IPS DF 6.9 (cell line): ENCODE data around the gene CD274.
"Not testable (repeated sequence)": the region's sequence is repeated elsewhere in the genome, so short reads cannot be mapped to it uniquely, and the experiment has no call there.

Experiments used
- DNase-seq: peaks from one replicate; pipeline ENCODE4 v3.0.0-alpha.2; 2013; ENCODE audit warnings: low read depth, low spot score
- H3K27ac ChIP-seq: one replicate; pipeline ENCODE4 v1.5.1; 2013; ENCODE audit warnings: low read length, control low read depth
- H3K27me3 ChIP-seq: 2 replicates; pipeline ENCODE4 v1.6.1; 2013; ENCODE audit warnings: mild to moderate bottlenecking, low read length; ENCODE audit not compliant: control insufficient read depth, insufficient read depth
- H3K36me3 ChIP-seq: 2 replicates; pipeline ENCODE4 v1.6.1; 2013; ENCODE audit warnings: low read length; ENCODE audit not compliant: control insufficient read depth, insufficient read depth
- H3K4me1 ChIP-seq: 2 replicates; pipeline ENCODE4 v1.6.1; 2013; ENCODE audit warnings: low read length; ENCODE audit not compliant: control insufficient read depth, insufficient read depth
- H3K4me3 ChIP-seq: 2 replicates; pipeline ENCODE4 v1.5.1; 2013; ENCODE audit warnings: mild to moderate bottlenecking, low read length
- H3K9me3 ChIP-seq: 2 replicates; pipeline ENCODE4 v1.6.1; 2013; ENCODE audit warnings: low read length, inconsistent platforms; ENCODE audit not compliant: control insufficient read depth, insufficient read depth
- whole genome bisulfite sequencing: extraction: QIAGEN DNeasy Blood & Tissue Kit; methylation state at CpG from one replicate; pipeline ENCODE4 v1.1.7; 2013; ENCODE audit warnings: mixed read lengths, missing lambda C conversion rate; ENCODE audit not compliant: insufficient read length, insufficient coverage; 5-methylcytosine and 5-hydroxymethylcytosine counted together

CD274 gene

DNA sequence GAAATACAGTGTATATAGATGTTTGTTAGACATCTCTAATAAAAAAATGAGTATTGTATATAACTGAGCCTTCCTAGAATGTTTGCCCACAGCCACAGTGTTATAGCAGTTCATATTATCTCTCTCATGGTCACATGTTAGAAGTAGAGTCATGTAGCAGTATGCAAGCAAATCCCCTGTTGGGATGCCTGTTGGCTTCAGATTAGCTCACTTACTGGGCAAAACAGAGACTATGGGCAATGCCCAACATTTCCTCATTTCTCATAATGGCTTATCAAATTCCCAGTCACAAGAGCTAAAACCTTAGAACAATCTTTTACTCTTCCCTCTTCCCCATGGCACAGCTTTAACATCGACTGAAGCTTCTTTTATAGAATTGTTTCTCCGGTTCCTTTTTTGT, 33.0 kb downstream of the CD274 start:
- DNase-seq = no peak
- no CpG with 5 or more reads among the region's 2 CpGs for WGBS
- H3K36me3 ChIP-seq = no peaks in the 10 kb centered on the region

GRCh38 chr9:5485378-5486085, 35.2 kb downstream of the CD274 start:
- H3K36me3 ChIP-seq = no peaks in the 10 kb centered on the region
- H3K27me3 ChIP-seq = no peaks in the 10 kb centered on the region
- H3K4me1 ChIP-seq = 0 out of 2 replicates have a peak, but pooled peaks cover 2% of the 10 kb centered on the region
- DNase-seq = no peak
- 100% methylated on average over 1 of the region's 5 CpGs for WGBS
- H3K4me3 ChIP-seq = no peak overlapping the region
- H3K9me3 ChIP-seq = no peaks in the 10 kb centered on the region
- no peak overlapping the region for H3K27ac ChIP-seq

More for the DNA sequence above, 33.0 kb downstream of the CD274 start:
- H3K4me1 ChIP-seq = 0 out of 2 replicates have a peak, but pooled peaks cover 2% of the 10 kb centered on the region
- no peak overlapping the region for H3K27ac ChIP-seq
- no peak overlapping the region for H3K4me3 ChIP-seq
- no peaks in the 10 kb centered on the region for H3K9me3 ChIP-seq
- H3K27me3 ChIP-seq = no peaks in the 10 kb centered on the region

GRCh38 chr9:5486988-5487387, 36.6 kb downstream of the CD274 start:
- Histone ChIP-seq H3K27me3 (no peaks in the 10 kb centered on the region), H3K4me1 (0 out of 2 replicates have a peak, but pooled peaks cover 2% of the 10 kb centered on the region), H3K36me3 (no peaks in the 10 kb centered on the region), H3K4me3 (no peak overlapping the region), H3K27ac (no peak overlapping the region), H3K9me3 (no peaks in the 10 kb centered on the region)
- no peak for DNase-seq
- no CpG with 5 or more reads among the region's 5 CpGs for WGBS

- no CpG with 5 or more reads among the region's 9 CpGs for WGBS
- no peak overlapping the region for H3K4me3 ChIP-seq
Measured at GRCh38 chr9:5488221-5489008, 38.1 kb downstream of the CD274 start.

DNA sequence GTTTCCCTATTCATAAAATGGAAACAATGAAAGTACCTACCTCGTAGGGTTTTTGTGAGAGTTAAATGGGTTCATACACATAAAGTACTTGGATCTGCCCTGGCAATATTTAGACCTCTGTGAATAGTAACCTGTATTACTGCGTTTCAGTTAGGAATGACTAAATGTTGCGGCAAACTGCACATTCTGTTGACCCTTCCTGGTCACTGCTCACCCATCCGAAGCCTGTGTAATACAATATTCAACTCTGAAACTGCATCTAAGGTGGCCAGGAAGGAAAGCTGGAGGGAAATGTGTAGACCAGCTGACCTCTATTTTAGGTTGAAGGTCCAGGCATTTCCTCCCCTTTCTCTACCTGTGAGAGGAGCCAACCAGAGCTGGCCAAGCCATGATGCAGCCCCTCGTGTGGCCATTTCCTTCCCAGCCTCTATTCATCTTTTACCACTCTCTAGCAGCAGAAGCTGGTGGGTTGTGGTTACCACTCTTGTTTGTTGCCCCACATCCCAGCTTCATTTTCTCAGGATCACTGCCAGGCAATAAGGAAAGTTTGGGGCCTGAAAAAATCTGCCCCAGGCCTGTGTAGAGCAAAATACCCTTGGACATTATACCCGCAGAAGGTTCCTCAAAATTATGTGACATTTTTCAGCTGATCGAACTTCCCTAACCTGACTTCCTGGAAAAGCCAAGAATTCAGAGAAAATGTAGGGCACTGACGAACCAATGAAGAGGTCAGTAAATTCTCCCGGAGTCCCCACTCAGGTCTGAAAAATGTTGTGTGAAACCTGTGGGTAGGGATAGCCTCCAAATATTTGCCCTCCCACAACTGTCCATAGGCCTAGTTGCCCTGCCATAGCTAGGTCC, 39.5 kb downstream of the CD274 start:
- no peak overlapping the region for H3K4me3 ChIP-seq
- DNase-seq = no peak
- H3K4me1 ChIP-seq = no peaks in the 10 kb centered on the region
- H3K9me3 ChIP-seq = no peaks in the 10 kb centered on the region
- no peak overlapping the region for H3K27ac ChIP-seq
- H3K27me3 ChIP-seq = no peaks in the 10 kb centered on the region
- H3K36me3 ChIP-seq = no peaks in the 10 kb centered on the region
- no CpG with 5 or more reads among the region's 9 CpGs for WGBS

More at GRCh38 chr9:5488221-5489008, 38.1 kb downstream of the CD274 start:
- no peaks in the 10 kb centered on the region for H3K4me1 ChIP-seq
- no peaks in the 10 kb centered on the region for H3K9me3 ChIP-seq
- H3K36me3 ChIP-seq = no peaks in the 10 kb centered on the region
- H3K27ac ChIP-seq = no peak overlapping the region
- DNase-seq = no peak
- H3K27me3 ChIP-seq = no peaks in the 10 kb centered on the region

GRCh38 chr9:5492965-5493678, 42.8 kb downstream of the CD274 start:
- H3K27me3 ChIP-seq = no peaks in the 10 kb centered on the region
- H3K27ac ChIP-seq = no peak overlapping the region
- H3K4me3 ChIP-seq = no peak overlapping the region
- no peak for DNase-seq
- no peaks in the 10 kb centered on the region for H3K36me3 ChIP-seq
- H3K4me1 ChIP-seq = no peaks in the 10 kb centered on the region
- no peaks in the 10 kb centered on the region for H3K9me3 ChIP-seq
- WGBS = no CpG with 5 or more reads among the region's 1 CpG

DNA sequence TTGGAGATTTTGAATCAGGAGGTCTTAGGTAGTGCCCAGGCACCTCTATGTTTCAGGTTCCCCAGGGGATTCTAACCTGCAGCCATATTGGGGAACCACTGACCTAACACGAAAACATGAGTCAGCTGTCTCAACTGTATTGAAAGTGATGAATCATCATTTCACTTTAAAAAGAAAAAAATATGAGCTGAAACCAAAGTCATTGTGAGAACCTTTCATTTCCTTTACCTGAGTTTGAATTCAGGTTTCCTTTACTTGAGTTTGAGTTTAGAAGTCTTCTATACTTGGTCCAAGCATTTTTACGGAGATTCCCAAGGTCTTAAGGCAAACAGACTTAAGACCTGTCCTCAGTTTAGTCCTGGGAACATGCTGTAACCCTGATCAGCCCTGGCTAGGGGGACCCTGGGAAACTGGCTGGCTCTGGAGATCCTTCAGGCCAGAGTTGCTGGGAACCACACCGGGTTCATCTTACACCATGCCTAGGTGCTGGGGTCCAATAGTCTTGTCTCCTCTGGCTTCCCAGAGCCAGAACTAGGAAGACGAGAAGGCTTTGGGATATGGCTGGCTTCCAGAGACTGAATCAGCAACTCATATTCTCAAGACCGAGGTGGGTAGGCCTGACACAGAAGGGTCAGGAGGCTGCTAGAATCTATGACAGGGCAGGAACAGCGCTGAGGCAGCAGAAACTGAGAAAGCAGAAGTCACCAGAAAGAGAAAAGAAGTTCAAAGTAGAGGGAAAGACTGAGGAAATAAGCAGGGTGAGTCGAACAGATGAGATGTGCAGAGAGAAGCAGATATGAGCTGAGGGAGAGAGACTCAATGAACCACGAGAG, 43.6 kb downstream of the CD274 start:
- no peaks in the 10 kb centered on the region for H3K27me3 ChIP-seq
- H3K4me1 ChIP-seq = no peaks in the 10 kb centered on the region
- H3K36me3 ChIP-seq = no peaks in the 10 kb centered on the region
- no peaks in the 10 kb centered on the region for H3K9me3 ChIP-seq
- DNase-seq = no peak
- no peak overlapping the region for H3K27ac ChIP-seq
- no peak overlapping the region for H3K4me3 ChIP-seq
- no CpG with 5 or more reads among the region's 8 CpGs for WGBS

DNA sequence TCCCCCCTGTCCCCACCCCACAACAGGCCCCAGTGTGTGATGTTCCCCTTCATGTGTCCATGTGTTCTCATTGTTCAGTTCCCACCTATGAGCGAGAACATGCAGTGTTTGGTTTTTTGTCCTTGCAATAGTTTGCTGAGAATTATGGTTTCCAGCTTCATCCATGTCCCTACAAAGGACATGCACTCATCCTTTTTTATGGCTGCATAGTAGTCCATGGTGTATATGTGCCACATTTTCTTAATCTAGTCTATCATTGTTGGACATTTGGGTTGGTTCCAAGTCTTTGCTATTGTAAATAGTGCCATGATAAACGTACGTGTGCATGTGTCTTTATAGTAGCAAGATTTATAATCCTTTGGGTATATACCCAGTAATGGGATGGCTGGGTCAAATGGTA, 44.4 kb downstream of the CD274 start:
- not testable (repeated sequence) for H3K9me3 ChIP-seq, H3K36me3 ChIP-seq, H3K27ac ChIP-seq, H3K27me3 ChIP-seq, DNase-seq, H3K4me1 ChIP-seq, H3K4me3 ChIP-seq
- no CpG with 5 or more reads among the region's 3 CpGs for WGBS

- Histone ChIP-seq H3K27ac (no peak overlapping the region), H3K36me3 (no peaks in the 10 kb centered on the region), H3K27me3 (no peaks in the 10 kb centered on the region), H3K4me1 (no peaks in the 10 kb centered on the region), H3K4me3 (no peak overlapping the region), H3K9me3 (no peaks in the 10 kb centered on the region)
- WGBS = no CpG with 5 or more reads among the region's 1 CpG
- no peak for DNase-seq
Measured at GRCh38 chr9:5499157-5499556, 48.8 kb downstream of the CD274 start.
